GM15510 (cell line): ENCODE results near the gene ORC5.

Experiments
- POLR2A ChIP-seq: IDR thresholded peaks from 3 replicates; pipeline ENCODE4 v1.6.1; 2011; ENCODE audit warnings: borderline replicate concordance; ENCODE audit not compliant: insufficient read length; ENCODE audit errors: extremely low read depth

Gene ORC5

GRCh38 chr7:104149822-104150221 lies 58.0 kb downstream of the ORC5 start:
- TF ChIP-seq POLR2A: no peak

- TF ChIP-seq POLR2A: no peak
Measured at GRCh38 chr7:104142147-104142546, 65.7 kb downstream of the ORC5 start.

GRCh38 chr7:104137971-104138370 lies 69.8 kb downstream of the ORC5 start:
- TF ChIP-seq POLR2A: no peak

- TF ChIP-seq POLR2A: no peak
Measured at GRCh38 chr7:104137511-104137910, 70.3 kb downstream of the ORC5 start.

GRCh38 chr7:104136981-104137380 lies 70.8 kb downstream of the ORC5 start:
- no peak for TF ChIP-seq POLR2A

- no peak for TF ChIP-seq POLR2A
Measured at GRCh38 chr7:104136561-104136960, 71.3 kb downstream of the ORC5 start.

GRCh38 chr7:104135760-104136558 lies 71.9 kb downstream of the ORC5 start:
- TF ChIP-seq POLR2A: no peak

- TF ChIP-seq POLR2A: no peak
Measured at GRCh38 chr7:104133238-104133637, 74.6 kb downstream of the ORC5 start.

- no peak for TF ChIP-seq POLR2A
Measured at GRCh38 chr7:104130726-104131125, 77.1 kb downstream of the ORC5 start.

GRCh38 chr7:104127204-104127603 lies 80.6 kb downstream of the ORC5 start:
- TF ChIP-seq POLR2A: no peak

GRCh38 chr7:104126411-104126841 lies 81.4 kb downstream of the ORC5 start:
- TF ChIP-seq POLR2A: no peak

GRCh38 chr7:104124893-104125477 lies 82.8 kb downstream of the ORC5 start:
- no peak for TF ChIP-seq POLR2A

- no peak for TF ChIP-seq POLR2A
Measured at GRCh38 chr7:104124469-104124868, 83.3 kb downstream of the ORC5 start.

GRCh38 chr7:104123786-104124185 lies 84.0 kb downstream of the ORC5 start:
- no peak for TF ChIP-seq POLR2A

GRCh38 chr7:104113788-104114187 lies 94.0 kb downstream of the ORC5 start:
- no peak for TF ChIP-seq POLR2A

GRCh38 chr7:104112623-104113022 lies 95.2 kb downstream of the ORC5 start:
- no peak for TF ChIP-seq POLR2A
